ENCODE results near the gene ADAR. TPM values are rescaled to one million over a fixed set of nuclear protein-coding genes. Genes with fewer than 3 reads are reported as not detected.

ADAR gene
- total RNA-seq, 2 donors from 2014 or later, result 54.0 to 103 TPM

GRCh38 chr1:154575147-154575927 lies 32.6 kb downstream of the ADAR start:
- intact Hi-C loops (cut with DNase I), result no loop called here
- Histone ChIP-seq H3K4me3 (no peak overlapping the region), H3K36me3 (replicated peaks in 1 of 2; ENCODE audit: insufficient read depth in 1 of 2, low read depth in 2 of 2) (peaks cover 0 to 6% of the 10 kb centered on the region in 2 donors), H3K9me3 (no peaks in the 10 kb centered on the region), H3K27ac (no peak overlapping the region), H3K27me3 (no peaks in the 10 kb centered on the region), H3K4me1 (no peaks in the 10 kb centered on the region)
- ATAC-seq (no peak), DNase-seq (no peak)
- no peak for TF ChIP-seq CTCF (IDR thresholded peaks at IDR 0.05)
- no peak for TF ChIP-seq POLR2A (IDR thresholded peaks at IDR 0.05)
- WGBS, 2 donors, result 64 to 67% methylated on average over 10 of the region's 10 CpGs

- ATAC-seq (no peak), DNase-seq (no peak)
- Histone ChIP-seq H3K36me3 (replicated peaks in 1 of 2; ENCODE audit: insufficient read depth in 1 of 2, low read depth in 2 of 2) (peaks cover 0 to 3% of the 10 kb centered on the region in 2 donors), H3K27me3 (no peaks in the 10 kb centered on the region), H3K27ac (no peak overlapping the region), H3K4me3 (no peak overlapping the region), H3K9me3 (no peaks in the 10 kb centered on the region), H3K4me1 (no peaks in the 10 kb centered on the region)
- intact Hi-C loops (cut with DNase I), result no loop called here
- 7 to 12% methylated on average over 7 of the region's 7 CpGs for WGBS, 2 donors
- TF ChIP-seq CTCF (IDR thresholded peaks at IDR 0.05), result no peak
- TF ChIP-seq POLR2A (IDR thresholded peaks at IDR 0.05), result no peak
Measured at GRCh38 chr1:154574716-154575115, 33.3 kb downstream of the ADAR start.

- H3K4me1 ChIP-seq, result peaks cover 2% of the 10 kb centered on the region
- intact Hi-C loops (cut with DNase I), result no loop called here
- H3K27ac ChIP-seq, result no peak overlapping the region
- TF ChIP-seq POLR2A (IDR thresholded peaks at IDR 0.05) (no peak), CTCF (IDR thresholded peaks at IDR 0.05) (no peak)
- no peaks in the 10 kb centered on the region for H3K9me3 ChIP-seq
- ATAC-seq (no peak), DNase-seq (no peak)
- no peaks in the 10 kb centered on the region for H3K27me3 ChIP-seq
- WGBS, 2 donors, result 75 to 79% methylated on average over 3 of the region's 3 CpGs
- no peak overlapping the region for H3K4me3 ChIP-seq
- no peaks in the 10 kb centered on the region for H3K36me3 ChIP-seq (replicated peaks in 1 of 2; ENCODE audit: insufficient read depth in 1 of 2, low read depth in 2 of 2)
Measured at GRCh38 chr1:154573168-154573510, 34.8 kb downstream of the ADAR start.

- DNase-seq (no peak), ATAC-seq (no peak)
- Histone ChIP-seq H3K36me3 (replicated peaks in 1 of 2; ENCODE audit: insufficient read depth in 1 of 2, low read depth in 2 of 2) (no peaks in the 10 kb centered on the region), H3K27me3 (no peaks in the 10 kb centered on the region), H3K27ac (no peak overlapping the region), H3K4me1 (peaks cover 7% of the 10 kb centered on the region), H3K9me3 (no peaks in the 10 kb centered on the region), H3K4me3 (no peak overlapping the region)
- WGBS, 2 donors, result 71 to 86% methylated on average over 3 to 10 of the region's 10 CpGs
- intact Hi-C loops (cut with DNase I), result no loop called here
- TF ChIP-seq POLR2A (IDR thresholded peaks at IDR 0.05) (no peak), CTCF (IDR thresholded peaks at IDR 0.05) (no peak)
Measured at GRCh38 chr1:154572468-154573167, 35.4 kb downstream of the ADAR start.
